Brain microvascular endothelial cell (primary cell): ENCODE measurements around the gene WNT7A.

Source experiments
- DNase-seq: peaks from one replicate; pipeline ENCODE4 v3.0.0-alpha.2; 2020
- H3K27ac ChIP-seq: fragments of 250-450 bp; sonication (Bioruptor Pico); 2 replicates; pipeline ENCODE4 v1.5.1; 2020; ENCODE audit warnings: mild to moderate bottlenecking, moderate library complexity
- H3K27me3 ChIP-seq: fragments of 250-450 bp; sonication (Bioruptor Pico); replicated peaks from 2 replicates; pipeline ENCODE4 v1.5.1; 2020; ENCODE audit warnings: mild to moderate bottlenecking
- H3K36me3 ChIP-seq: fragments of 250-450 bp; sonication (Bioruptor Pico); replicated peaks from 2 replicates; pipeline ENCODE4 v1.5.1; 2020; ENCODE audit warnings: mild to moderate bottlenecking
- H3K4me3 ChIP-seq: 2 replicates; pipeline ENCODE4 v1.5.1; 2011; ENCODE audit warnings: low read depth, mild to moderate bottlenecking, control low read depth, low read length, moderate library complexity
- CTCF ChIP-seq: IDR thresholded peaks from 2 replicates; pipeline ENCODE4 v1.5.1; 2011; ENCODE audit warnings: low read depth, mild to moderate bottlenecking, moderate library complexity, low read length, control low read depth, inconsistent platforms; ENCODE audit errors: missing control alignments
- in situ Hi-C: cut with HindIII; loops from 2 replicates; pipeline ENCODE4 v1.10.0; 2017; ENCODE audit warnings: low sequenced_read_pairs, low pct_ligation_motif_present

WNT7A gene

GRCh38 chr3:13853256-13853977 lies 26.5 kb downstream of the WNT7A start:
- TF ChIP-seq CTCF: no peak
- Histone ChIP-seq H3K27ac (no peak overlapping the region), H3K36me3 (no peaks in the 10 kb centered on the region), H3K4me3 (no peak overlapping the region), H3K27me3 (no peaks in the 10 kb centered on the region)
- no peak for DNase-seq
- in situ Hi-C loops: no loop called here

GRCh38 chr3:13852638-13853009 lies 27.2 kb downstream of the WNT7A start:
- no peak for TF ChIP-seq CTCF
- Histone ChIP-seq H3K27me3 (no peaks in the 10 kb centered on the region), H3K36me3 (no peaks in the 10 kb centered on the region), H3K27ac (no peak overlapping the region), H3K4me3 (no peak overlapping the region)
- in situ Hi-C loops: no loop called here
- DNase-seq: no peak

- Histone ChIP-seq H3K4me3 (no peak overlapping the region), H3K27ac (no peak overlapping the region), H3K36me3 (no peaks in the 10 kb centered on the region), H3K27me3 (no peaks in the 10 kb centered on the region)
- no peak for TF ChIP-seq CTCF
- DNase-seq: no peak
- in situ Hi-C loops: no loop called here
Observed at GRCh38 chr3:13851997-13852637, 27.8 kb downstream of the WNT7A start.

GRCh38 chr3:13851091-13851849 lies 28.6 kb downstream of the WNT7A start:
- Histone ChIP-seq H3K4me3 (no peak overlapping the region), H3K36me3 (no peaks in the 10 kb centered on the region), H3K27ac (no peak overlapping the region), H3K27me3 (no peaks in the 10 kb centered on the region)
- in situ Hi-C loops: no loop called here
- TF ChIP-seq CTCF: no peak
- DNase-seq: no peak

GRCh38 chr3:13850161-13850945 lies 29.5 kb downstream of the WNT7A start:
- DNase-seq: no peak
- Histone ChIP-seq H3K27ac (no peak overlapping the region), H3K36me3 (no peaks in the 10 kb centered on the region), H3K27me3 (no peaks in the 10 kb centered on the region), H3K4me3 (no peak overlapping the region)
- in situ Hi-C loops: no loop called here
- no peak for TF ChIP-seq CTCF
